GM23248 (cell line): ENCODE measurements around the gene RELB. TPM values are rescaled to one million over a fixed set of nuclear protein-coding genes. Genes with fewer than 3 reads are reported as not detected.

ENCODE experiments used
- DNase-seq: peaks from one replicate; pipeline ENCODE4 v3.0.0-alpha.2; 2015
- H2AFZ ChIP-seq: fragments of 200-600 bp; sonication (generic); 2 replicates; pipeline ENCODE4 v1.6.1; 2016; ENCODE audit warnings: antibody characterized with exemption
- H3F3A ChIP-seq: fragments of 200-600 bp; sonication (generic); 2 replicates; pipeline ENCODE4 v1.6.1; 2016; ENCODE audit warnings: mild to moderate bottlenecking, antibody characterized with exemption, mixed run types; ENCODE audit not compliant: insufficient read depth
- H3K27ac ChIP-seq: fragments of 200-600 bp; sonication (generic); 2 replicates; pipeline ENCODE4 v1.5.1; 2016; ENCODE audit warnings: mild to moderate bottlenecking
- H3K27me3 ChIP-seq: fragments of 200-600 bp; sonication (generic); replicated peaks from 2 replicates; pipeline ENCODE4 v1.6.1; 2016; ENCODE audit warnings: mild to moderate bottlenecking; ENCODE audit not compliant: insufficient read depth
- H3K36me3 ChIP-seq: fragments of 200-600 bp; sonication (generic); 2 replicates; pipeline ENCODE4 v1.6.1; 2016; ENCODE audit warnings: low read depth, mild to moderate bottlenecking
- H3K4me1 ChIP-seq: fragments of 200-600 bp; sonication (generic); 2 replicates; pipeline ENCODE4 v1.6.1; 2016; ENCODE audit warnings: mild to moderate bottlenecking; ENCODE audit not compliant: insufficient read depth
- H3K4me2 ChIP-seq: fragments of 200-600 bp; sonication (generic); one replicate; pipeline ENCODE4 v1.6.1; 2016; ENCODE audit warnings: mild to moderate bottlenecking; ENCODE audit not compliant: unreplicated experiment
- H3K4me3 ChIP-seq: fragments of 200-600 bp; sonication (generic); 2 replicates; pipeline ENCODE4 v1.5.1; 2016; ENCODE audit warnings: mild to moderate bottlenecking
- H3K79me2 ChIP-seq: fragments of 200-600 bp; sonication (generic); 2 replicates; pipeline ENCODE4 v1.6.1; 2016; ENCODE audit warnings: mild to moderate bottlenecking; ENCODE audit not compliant: insufficient read depth
- H3K9ac ChIP-seq: fragments of 200-600 bp; sonication (generic); 2 replicates; pipeline ENCODE4 v1.6.1; 2016; ENCODE audit warnings: mild to moderate bottlenecking
- H3K9me2 ChIP-seq: fragments of 200-600 bp; sonication (generic); 2 replicates; pipeline ENCODE4 v1.6.1; 2016; ENCODE audit warnings: mixed run types, mild to moderate bottlenecking, moderate library complexity; ENCODE audit not compliant: insufficient read depth
- H3K9me3 ChIP-seq: fragments of 200-600 bp; sonication (generic); one replicate; pipeline ENCODE4 v1.6.1; 2017; ENCODE audit warnings: low read depth
- H4K20me1 ChIP-seq: fragments of 200-600 bp; sonication (generic); 2 replicates; pipeline ENCODE4 v1.6.0; 2016; ENCODE audit not compliant: insufficient read depth
- EZH2 ChIP-seq: fragments of 200-600 bp; sonication (generic); IDR thresholded peaks from 2 replicates; pipeline ENCODE4 v1.6.1; 2018; ENCODE audit warnings: antibody characterized with exemption, mild to moderate bottlenecking; ENCODE audit not compliant: insufficient read depth, poor library complexity, severe bottlenecking
- EZH2phosphoT487 ChIP-seq: fragments of 200-600 bp; sonication (generic); IDR thresholded peaks from 2 replicates; pipeline ENCODE4 v1.6.1; 2018; ENCODE audit warnings: antibody characterized with exemption, moderate library complexity, mild to moderate bottlenecking, low read depth; ENCODE audit not compliant: insufficient read depth
- WGBS, 2 experiments: methylation state at CpG; one replicate each; pipeline ENCODE4 v1.1.6; 2015 to 2017; ENCODE audit warnings: low lambda C conversion rate in 2 of 2, low coverage in 1 of 2; ENCODE audit errors: missing lambda C conversion rate in 2 of 2; 5-methylcytosine and 5-hydroxymethylcytosine counted together
- in situ Hi-C: fragments of 300-500 bp; cut with MboI; formaldehyde crosslinking; loops from 2 replicates; pipeline ENCODE4 v1.15.0; 2020
- polyA plus RNA-seq: library from polyadenylated mRNA; unstranded; fragments of >200 nt; fragmentation: Nextera tagmentation; extraction: Ambion mirVana; gene quantifications from 2 replicates; pipeline ENCODE4 v1.2.1, GENCODE V29; 2016
- total RNA-seq: library from RNA; depleted of rRNA; stranded (reverse); fragments of >200 nt; shearing (Covaris generic); gene quantifications from 2 replicates; pipeline ENCODE4 v1.2.3, GENCODE V29; 2014

Gene RELB
- total and polyA plus RNA-seq, 2 experiments from 2014 or later, result 10.0 to 12.5 TPM

DNA sequence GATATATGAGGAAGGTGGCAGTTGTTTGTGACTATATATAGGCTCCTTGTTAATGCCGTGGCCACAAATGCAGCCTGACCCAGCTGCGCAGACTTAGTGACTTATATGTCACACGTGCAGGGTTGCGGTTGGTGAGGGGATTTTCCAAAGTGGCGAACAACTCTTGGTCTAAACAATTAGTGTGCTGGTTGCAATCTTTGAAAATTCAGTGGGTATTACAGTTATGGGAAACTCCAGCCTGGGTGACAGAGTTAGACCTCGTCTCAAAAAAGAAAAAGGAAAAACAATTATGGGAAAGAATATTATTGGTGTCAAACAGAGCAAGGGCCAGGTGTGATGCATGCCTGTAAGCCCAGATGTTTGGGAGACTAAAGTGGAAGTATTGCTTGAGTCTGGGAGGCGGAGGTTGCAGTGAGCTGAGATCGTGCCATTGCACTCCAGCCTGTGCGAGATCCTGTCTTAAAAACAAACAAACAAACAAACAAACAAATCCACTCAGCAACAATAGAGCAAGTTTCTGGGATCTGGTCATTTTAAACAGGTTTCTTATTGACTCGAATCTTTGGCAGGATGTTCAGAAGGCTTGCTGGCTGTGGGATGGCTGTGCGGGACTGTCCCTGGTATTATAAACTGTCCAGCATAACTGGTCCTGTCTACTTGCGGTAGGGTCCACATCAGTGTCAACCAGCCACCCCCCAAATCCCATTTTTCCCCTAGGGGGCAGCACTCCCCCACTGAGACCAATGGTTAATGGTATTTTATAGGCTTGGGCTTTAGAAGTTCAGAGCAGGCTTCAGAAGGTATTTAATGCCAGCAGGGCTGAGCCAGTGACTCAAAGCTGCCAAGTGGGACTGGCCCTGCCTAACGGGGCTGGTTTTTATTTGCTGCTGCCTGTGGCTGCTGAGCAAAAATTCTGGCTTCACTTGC, 15.4 kb downstream of the RELB start:
- no peaks in the 10 kb centered on the region for H4K20me1 ChIP-seq
- no peak for TF ChIP-seq EZH2
- no peak for TF ChIP-seq EZH2phosphoT487
- H3K79me2 ChIP-seq, result no peaks in the 10 kb centered on the region
- H3K4me1 ChIP-seq, result peaks cover 3% of the 10 kb centered on the region; the same call in 1 of the 2 replicates
- no peaks in the 10 kb centered on the region; the same call in 1 of the 2 replicates for H3K36me3 ChIP-seq
- no peaks in the 10 kb centered on the region for H3K9me2 ChIP-seq
- peak overlapping the region; percentile 29; the same call in 1 of the 2 replicates for H3K27ac ChIP-seq
- no peaks in the 10 kb centered on the region for H3K27me3 ChIP-seq
- peak overlapping the region; percentile 26; the same call in 1 of the 2 replicates for H3K9ac ChIP-seq
- H3K4me3 ChIP-seq, result no peak overlapping the region
- H2AFZ ChIP-seq, result no peak overlapping the region
- in situ Hi-C loops, result no loop called here
- H3F3A ChIP-seq, result peaks cover 14% of the 10 kb centered on the region
- peak; percentile 91 for DNase-seq
- H3K9me3 ChIP-seq, result no peaks in the 10 kb centered on the region
- WGBS, 2 experiments, result 60 to 64% methylated on average over 13 of the region's 13 CpGs
- no peak overlapping the region for H3K4me2 ChIP-seq

DNA sequence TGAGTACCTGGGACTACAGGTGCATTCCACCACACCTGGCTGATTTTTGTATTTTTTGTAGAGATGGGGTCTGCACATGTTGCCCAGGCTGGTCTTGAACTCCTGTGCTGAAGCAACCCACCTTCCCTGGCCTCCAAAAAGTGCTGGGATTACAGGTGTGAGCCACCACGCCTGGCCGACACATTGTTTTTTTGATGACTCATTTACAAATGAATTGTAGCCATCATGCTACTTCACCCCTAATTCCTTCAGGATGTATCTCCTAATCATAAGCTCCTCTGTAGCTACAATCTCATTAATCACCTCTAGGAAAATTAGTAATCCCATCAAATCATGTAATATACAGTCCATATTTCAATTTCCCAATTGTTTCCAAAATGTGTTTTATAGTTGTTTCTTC, 17.9 kb downstream of the RELB start:
- Histone ChIP-seq H3K79me2 (no peaks in the 10 kb centered on the region), H3K9me2 (no peaks in the 10 kb centered on the region), H3K27ac (no peak overlapping the region), H2AFZ (no peak overlapping the region), H3K4me3 (no peak overlapping the region), H3K36me3 (no peaks in the 10 kb centered on the region), H3K9ac (no peak overlapping the region), H3F3A (peaks cover 14% of the 10 kb centered on the region), H3K27me3 (no peaks in the 10 kb centered on the region), H3K4me2 (no peak overlapping the region), H3K4me1 (peaks cover 3% of the 10 kb centered on the region; the same call in 1 of the 2 replicates), H3K9me3 (no peaks in the 10 kb centered on the region), H4K20me1 (no peaks in the 10 kb centered on the region)
- DNase-seq, result no peak
- in situ Hi-C loops, result no loop called here
- WGBS, 2 experiments, result 75 to 88% methylated on average over 2 of the region's 2 CpGs
- TF ChIP-seq EZH2phosphoT487 (no peak), EZH2 (no peak)

DNA sequence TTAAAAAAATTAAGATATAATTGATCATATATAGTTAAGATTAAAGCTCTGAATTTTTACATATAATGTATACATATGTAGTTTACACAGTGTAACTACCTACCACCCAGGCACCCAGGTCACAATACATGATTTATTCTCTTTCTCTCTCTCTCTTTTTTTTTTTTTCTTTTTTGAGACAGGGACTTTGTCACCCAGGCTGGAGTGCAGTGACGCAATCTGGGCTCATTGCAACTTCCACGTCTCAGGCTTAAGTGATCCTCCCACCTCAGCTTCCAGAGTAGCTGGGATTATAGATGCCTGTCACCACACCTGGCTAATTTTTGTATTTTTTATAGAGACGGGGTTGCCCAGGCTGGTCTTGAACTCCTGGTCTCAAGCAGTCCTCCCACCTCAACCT, 18.8 kb downstream of the RELB start:
- TF ChIP-seq EZH2 (no peak), EZH2phosphoT487 (no peak)
- Histone ChIP-seq H3K9me3 (no peaks in the 10 kb centered on the region), H3K9ac (no peak overlapping the region), H3K9me2 (no peaks in the 10 kb centered on the region), H3K4me1 (peaks cover 3% of the 10 kb centered on the region; the same call in 1 of the 2 replicates), H4K20me1 (no peaks in the 10 kb centered on the region), H3F3A (peaks cover 14% of the 10 kb centered on the region), H2AFZ (no peak overlapping the region), H3K27ac (no peak overlapping the region), H3K36me3 (no peaks in the 10 kb centered on the region), H3K27me3 (no peaks in the 10 kb centered on the region), H3K79me2 (no peaks in the 10 kb centered on the region), H3K4me2 (no peak overlapping the region), H3K4me3 (no peak overlapping the region)
- whole genome bisulfite sequencing, 2 experiments, result 93 to 97% methylated on average over 3 of the region's 3 CpGs
- DNase-seq, result no peak
- in situ Hi-C loops, result no loop called here

DNA sequence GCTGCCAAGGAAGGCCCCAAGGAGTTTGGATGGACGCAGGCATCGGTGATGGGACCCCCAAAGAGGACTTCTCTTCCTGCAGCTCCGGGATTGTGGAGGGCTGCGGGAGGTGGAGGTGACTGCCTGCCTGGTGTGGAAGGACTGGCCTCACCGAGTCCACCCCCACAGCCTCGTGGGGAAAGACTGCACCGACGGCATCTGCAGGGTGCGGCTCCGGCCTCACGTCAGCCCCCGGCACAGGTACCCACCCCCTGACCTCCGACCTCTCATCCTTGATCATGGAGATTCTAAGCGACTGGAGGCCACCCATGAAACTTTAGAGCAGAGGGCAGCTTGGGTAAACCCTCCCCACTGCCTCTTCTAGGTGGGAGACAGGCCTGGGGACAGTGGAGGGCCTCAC, 20.7 kb downstream of the RELB start:
- Histone ChIP-seq H4K20me1 (no peaks in the 10 kb centered on the region), H3K27me3 (no peaks in the 10 kb centered on the region), H2AFZ (no peak overlapping the region), H3K9me2 (no peaks in the 10 kb centered on the region), H3F3A (peaks cover 5% of the 10 kb centered on the region; the same call in 1 of the 2 replicates), H3K9ac (no peak overlapping the region), H3K79me2 (no peaks in the 10 kb centered on the region), H3K4me2 (no peak overlapping the region), H3K27ac (no peak overlapping the region), H3K4me1 (peaks cover 3% of the 10 kb centered on the region; the same call in 1 of the 2 replicates), H3K36me3 (no peaks in the 10 kb centered on the region), H3K4me3 (no peak overlapping the region), H3K9me3 (no peaks in the 10 kb centered on the region)
- no peak for DNase-seq
- in situ Hi-C loops, result no loop called here
- TF ChIP-seq EZH2phosphoT487 (no peak), EZH2 (no peak)
- 73 to 81% methylated on average over 13 to 14 of the region's 14 CpGs for WGBS, 2 experiments
